Daoy (cell line): ENCODE measurements around the gene PLD4. TPM values are rescaled to one million over a fixed set of nuclear protein-coding genes. Genes with fewer than 3 reads are reported as not detected.
A peak's percentile ranks its signal among the peaks of the same experiment; 100 is the strongest.

Source experiments
- DNase-seq: peaks from one replicate; pipeline ENCODE4 v3.0.0-alpha.2; 2015; ENCODE audit warnings: low read depth
- total RNA-seq: library from RNA; depleted of rRNA; stranded (reverse); fragments of >200 nt; shearing (Covaris generic); gene quantifications from 2 replicates; pipeline ENCODE4 v1.2.3, GENCODE V29; 2014

PLD4 gene
- total RNA-seq, 1 experiment from 2014 or later, result not detected

DNA sequence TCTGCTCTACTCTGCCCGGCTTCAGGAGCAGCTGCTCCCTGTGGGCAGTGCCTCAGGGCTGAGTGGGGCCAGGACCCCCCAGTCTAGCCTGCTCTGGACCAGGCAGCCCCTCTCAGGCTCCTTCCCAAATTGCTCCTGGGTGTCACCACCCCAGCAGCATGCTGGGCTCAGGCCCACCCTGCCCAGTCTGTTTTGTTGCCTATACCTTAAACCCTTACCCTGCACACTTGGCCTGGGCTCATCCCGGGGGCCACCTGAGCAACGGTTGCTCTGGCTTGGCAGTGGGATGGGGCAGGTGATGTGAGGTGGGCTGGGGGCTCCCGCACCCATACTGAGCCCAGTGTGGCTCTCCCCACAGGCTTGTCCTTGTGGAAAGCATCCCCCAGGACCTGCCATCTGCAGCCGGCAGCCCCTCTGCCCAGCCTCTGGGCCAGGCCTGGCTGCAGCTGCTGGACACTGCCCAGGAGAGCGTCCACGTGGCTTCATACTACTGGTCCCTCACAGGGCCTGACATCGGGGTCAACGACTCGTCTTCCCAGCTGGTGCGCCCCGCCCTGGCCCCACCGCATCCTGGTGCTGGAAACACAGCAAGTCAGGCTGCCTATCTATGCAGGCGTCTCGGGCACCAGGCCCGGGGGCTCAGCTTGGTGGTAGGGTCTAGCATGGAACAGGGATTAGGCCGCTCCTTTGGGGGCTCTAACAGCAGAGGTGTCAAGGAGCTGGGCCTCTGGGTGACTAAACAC lies 3.9 kb downstream of the PLD4 start:
- DNase-seq, result no peak

DNA sequence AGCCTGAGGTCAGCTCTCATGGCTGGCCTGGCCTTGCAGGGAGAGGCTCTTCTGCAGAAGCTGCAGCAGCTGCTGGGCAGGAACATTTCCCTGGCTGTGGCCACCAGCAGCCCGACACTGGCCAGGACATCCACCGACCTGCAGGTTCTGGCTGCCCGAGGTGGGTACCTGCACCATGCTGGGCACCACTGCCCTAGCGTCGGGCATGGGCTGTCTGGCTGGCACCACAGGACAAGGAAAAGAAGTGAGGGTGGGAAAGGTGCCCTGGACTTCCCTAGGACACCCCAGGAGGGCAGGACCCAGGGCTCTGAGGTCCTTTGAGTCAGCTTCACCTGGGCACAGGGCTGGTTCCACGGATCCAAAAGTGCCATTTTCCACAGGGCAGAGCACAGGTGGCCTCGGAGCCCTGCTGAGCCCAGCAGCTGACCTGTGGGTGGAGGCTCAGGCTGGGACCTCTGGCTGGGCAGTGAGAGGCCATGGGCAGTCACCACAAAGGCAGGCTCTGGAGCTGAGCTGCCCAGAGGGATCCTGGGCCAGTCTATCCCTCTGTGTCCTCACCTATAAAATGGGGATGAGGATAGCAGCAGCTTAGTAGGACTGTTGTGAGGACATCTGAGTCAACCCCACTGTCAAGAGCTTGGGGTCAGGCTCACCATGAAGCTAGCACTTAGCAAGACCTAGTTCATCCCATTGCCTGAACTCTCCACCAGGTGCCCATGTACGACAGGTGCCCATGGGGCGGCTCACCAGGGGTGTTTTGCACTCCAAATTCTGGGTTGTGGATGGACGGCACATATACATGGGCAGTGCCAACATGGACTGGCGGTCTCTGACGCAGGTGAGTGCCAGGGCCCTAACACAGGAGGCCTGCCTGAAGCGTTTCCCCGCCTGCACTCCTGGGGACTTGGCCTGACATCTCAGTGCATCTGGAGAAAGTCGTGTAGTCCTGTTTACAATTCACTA lies 4.9 kb downstream of the PLD4 start:
- DNase-seq, result no peak

DNA sequence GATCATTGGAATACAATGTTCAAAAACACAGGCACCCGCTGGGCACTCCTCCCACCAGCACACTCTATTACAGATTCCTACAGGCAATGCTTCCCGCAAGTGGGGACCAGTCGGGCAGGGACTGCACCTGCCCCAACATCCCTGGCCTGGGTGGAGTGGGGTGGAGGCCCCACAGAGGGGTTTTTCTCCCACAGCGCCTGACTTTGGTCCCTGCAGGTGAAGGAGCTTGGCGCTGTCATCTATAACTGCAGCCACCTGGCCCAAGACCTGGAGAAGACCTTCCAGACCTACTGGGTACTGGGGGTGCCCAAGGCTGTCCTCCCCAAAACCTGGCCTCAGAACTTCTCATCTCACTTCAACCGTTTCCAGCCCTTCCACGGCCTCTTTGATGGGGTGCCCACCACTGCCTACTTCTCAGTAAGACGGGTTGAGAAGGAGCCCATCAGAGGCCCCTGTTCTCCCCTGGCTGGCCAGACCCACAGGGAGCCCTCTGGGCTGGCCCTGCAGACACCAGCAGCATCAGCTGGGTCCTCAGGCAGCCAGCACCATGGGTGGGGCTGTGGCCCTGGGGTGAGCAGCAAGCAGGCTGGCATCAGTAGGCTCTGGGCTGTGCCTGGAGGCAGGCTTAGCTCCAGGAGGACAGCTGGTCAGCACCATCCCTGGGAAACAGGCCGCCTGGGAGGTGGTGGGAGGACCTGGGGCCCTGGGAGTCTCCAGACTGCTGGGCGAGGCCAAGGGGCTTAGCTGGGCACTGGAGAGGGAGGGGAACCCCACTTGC lies 6.0 kb downstream of the PLD4 start:
- no peak for DNase-seq

DNA sequence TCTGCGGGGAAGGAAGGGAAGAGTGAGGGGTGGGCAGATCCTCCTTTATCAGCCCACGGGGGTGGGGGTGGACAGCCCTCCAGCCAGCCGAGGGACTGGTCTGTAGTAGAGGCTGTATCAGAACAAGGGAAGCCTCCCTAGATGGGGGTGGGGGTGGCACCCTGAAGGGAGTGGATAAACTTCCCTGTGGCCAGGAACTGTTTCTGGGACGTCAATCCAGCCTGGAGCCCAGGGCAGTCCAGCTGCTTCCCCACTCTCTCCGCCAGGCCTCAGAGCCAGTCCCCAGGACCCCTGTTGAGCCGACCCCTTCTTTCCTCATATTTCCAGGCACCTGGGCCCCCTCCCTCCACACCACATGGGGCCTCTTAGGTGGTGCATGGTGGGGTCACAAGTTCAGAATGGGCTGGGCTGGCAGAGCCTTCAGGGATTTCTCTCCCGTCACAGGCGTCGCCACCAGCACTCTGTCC lies 6.7 kb downstream of the PLD4 start:
- DNase-seq, result no peak

DNA sequence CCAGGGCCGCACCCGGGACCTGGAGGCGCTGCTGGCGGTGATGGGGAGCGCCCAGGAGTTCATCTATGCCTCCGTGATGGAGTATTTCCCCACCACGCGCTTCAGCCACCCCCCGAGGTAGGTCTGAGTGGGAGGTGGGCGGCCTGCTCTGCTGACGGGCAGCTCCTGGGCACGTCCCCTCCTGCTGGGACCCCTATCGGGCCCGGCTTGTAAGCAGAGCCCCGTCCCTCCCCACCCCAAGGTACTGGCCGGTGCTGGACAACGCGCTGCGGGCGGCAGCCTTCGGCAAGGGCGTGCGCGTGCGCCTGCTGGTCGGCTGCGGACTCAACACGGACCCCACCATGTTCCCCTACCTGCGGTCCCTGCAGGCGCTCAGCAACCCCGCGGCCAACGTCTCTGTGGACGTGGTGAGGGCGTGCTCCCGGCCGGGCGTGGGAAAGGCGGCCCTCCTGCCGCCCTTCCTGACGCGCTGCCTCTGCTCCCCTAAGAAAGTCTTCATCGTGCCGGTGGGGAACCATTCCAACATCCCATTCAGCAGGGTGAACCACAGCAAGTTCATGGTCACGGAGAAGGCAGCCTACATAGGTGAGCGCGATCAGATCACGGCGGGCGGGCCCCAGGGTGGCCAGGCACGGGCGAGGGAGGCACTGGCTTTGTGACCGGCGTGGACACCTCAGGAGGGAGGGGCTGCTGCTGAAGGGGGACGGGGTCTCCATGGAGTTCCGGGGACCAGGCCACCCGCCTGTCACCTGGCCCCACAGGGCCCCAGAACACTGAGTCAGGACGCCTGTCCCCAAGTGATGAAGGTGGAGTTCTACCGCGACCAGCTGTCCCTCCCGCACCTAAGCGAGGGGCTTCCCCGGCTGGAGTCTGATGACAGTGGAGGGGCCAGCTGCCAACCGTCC lies 7.3 kb downstream of the PLD4 start:
- no peak for DNase-seq

DNA sequence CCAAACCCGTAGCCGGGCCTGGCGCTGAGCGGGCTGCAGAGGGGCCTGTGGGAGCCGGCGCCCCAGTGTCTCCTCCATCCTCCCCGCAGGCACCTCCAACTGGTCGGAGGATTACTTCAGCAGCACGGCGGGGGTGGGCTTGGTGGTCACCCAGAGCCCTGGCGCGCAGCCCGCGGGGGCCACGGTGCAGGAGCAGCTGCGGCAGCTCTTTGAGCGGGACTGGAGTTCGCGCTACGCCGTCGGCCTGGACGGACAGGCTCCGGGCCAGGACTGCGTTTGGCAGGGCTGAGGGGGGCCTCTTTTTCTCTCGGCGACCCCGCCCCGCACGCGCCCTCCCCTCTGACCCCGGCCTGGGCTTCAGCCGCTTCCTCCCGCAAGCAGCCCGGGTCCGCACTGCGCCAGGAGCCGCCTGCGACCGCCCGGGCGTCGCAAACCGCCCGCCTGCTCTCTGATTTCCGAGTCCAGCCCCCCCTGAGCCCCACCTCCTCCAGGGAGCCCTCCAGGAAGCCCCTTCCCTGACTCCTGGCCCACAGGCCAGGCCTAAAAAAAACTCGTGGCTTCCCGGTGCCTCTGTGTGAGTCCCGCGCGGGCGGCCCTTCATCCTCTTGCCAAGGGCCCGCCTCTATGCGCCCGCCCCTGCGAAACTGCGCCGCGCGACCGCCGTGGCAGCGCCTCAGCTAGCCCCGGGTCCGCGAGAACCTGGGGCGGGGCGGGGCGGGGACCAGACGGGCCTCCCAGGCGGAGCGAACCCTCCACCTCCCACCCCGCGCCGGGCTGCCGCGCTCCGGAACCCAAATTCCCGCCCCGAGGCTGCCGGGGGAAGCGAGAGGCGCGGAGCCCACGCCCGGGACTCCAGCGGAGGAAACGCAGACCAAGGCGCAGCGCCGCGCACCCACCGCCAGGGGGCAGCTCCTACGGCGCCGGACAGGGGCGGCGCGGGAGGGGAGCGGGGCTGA lies 8.3 kb downstream of the PLD4 start:
- DNase-seq, result peak; percentile 93

DNA sequence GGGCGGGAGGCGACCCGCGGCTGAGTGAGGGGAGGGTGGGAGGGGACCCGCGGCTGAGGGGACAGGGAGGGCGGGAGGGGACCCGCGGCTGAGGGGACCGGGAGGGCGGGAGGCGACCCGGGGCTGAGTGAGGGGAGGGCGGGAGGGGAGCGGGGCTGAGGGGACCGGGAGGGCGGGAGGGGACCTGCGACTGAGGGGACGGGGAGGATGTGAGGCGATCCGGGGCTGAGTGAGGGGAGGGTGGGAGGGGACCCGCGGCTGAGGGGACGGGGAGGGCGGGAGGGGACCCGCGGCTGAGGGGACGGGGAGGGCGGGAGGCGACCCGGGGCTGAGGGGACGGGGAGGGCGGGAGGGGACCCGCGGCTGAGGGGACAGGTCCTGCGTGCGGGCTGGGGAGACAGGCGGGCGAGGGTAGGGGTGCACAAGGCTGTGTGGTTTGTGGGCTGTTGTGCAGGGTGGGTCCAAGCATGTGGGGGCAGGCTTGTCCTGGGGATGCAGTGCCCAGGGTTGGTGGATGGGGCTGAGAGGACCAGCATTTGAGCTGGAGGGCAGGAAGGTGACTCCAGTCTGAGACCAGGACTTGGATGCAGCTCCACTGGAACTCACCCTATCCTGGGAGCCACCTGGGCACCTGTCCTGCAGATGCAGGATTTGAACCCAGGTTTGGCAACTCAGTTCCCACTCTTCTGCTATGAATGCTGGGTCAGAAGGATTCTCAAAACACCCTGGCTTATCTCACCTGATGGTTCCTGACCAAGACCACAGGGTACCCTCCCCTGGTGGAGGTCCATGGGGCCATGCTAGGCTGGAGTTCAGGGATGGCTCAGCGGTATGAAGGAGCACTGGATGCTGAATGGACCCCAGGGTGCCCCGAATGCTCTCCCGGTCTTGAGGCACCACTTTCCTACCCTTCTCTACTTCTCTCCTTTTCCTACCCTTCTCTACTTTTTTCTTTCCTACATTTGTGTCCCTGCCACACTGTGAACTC lies 9.4 kb downstream of the PLD4 start:
- no peak for DNase-seq

DNA sequence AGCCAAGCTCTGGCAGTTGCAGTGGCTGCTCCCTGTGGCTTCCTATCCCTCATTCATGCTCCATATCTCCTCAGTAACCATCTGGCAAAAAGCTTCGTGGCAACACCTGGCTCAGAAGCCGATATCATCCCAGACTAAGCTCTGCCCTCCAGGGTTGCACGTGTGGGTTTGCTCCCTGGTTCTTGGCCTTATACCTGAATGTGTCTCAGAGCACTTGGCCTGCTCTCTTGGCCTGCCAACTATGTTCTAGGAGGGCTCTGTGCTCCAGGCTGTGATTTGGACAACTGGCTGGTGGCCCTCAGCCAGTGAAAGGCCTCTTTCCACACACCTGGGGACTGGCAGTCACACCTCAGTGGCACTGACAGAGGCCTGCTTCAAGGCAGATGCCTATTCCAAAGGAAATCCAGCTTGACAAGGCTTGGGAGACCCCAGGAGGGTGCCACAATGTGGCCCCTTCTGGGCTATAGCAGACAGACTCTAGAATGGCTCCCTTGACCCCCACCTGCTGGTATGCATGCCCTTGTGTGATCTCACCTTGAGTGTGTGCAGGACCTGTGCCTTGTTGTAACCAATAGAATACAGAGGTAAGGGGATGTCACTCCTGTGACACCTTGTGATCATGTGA lies 10.5 kb downstream of the PLD4 start:
- no peak for DNase-seq

DNA sequence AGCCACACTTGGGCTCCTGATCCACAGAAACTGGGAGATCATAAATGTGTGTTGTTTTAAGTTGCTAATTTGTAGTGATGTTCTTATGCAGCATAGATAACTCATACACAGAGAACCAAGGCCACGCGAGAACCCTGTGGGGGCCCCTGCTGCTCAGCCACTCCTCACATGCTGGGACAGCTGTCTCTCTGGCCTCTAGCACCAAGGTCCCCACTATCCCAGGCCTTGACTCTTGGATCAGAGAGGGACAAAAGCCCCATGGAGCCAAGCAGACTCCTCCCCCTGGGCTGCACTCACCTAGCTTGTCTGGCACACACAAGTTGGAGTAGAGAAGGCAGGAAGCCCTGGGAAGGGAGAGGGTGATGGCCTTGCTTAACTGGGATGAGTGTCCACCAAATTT lies 11.3 kb downstream of the PLD4 start:
- DNase-seq, result no peak

DNA sequence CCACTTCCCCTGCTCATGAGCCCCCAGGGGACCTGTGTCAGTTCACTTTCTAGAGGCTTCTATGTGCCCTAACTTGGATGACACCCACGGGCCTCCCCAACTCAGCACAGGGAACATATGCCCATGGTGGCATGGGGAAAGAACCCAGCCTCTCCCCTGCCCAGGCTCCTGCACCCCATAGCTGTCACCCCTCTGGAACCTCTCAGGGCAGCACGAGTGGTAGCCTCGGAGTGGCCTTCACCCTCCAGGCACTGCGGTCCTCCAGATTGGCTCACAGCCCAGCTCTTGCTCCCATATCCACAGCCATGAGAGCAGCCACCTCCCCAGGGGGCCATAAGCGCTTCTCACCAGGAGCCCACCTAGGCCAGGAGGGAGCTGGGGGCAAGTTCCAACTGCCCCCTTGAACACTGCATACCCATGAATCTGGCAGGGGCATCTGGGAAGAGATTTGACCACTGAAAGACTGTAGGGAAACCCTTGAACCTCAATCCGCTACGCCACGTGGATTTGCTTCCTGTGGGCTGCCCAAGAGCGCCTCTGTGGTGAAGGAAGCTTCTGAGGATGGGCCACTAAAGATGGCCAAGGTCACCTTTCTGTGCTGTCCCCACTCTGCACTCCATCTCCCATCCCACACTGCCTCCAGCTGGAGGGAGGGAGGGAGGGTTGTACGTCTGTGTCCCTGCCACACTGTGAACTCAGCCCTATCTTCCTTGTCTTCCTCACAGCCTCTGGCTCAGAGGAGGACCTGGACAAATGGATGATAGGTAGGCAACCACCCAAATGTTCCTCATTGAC lies 11.9 kb downstream of the PLD4 start:
- DNase-seq, result no peak

DNA sequence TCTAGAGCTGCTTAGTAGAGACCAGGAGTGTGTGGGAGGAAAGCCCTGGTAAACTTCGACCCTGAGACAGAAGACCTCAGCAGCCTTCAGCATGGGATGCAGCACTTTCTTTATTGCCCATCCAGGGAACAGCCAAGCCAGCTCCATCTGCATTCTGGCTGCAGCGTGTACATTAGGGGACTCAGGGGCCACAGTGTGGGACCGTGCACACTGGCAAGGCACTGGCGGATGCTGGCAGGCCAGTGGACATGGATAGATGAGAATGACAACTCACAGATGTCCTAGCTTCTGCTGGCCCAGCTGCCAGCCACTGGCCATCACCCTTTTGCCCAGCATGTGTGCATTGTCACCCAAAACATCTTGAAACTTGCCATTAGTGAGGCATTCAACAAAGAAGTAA lies 12.5 kb downstream of the PLD4 start:
- DNase-seq, result no peak

DNA sequence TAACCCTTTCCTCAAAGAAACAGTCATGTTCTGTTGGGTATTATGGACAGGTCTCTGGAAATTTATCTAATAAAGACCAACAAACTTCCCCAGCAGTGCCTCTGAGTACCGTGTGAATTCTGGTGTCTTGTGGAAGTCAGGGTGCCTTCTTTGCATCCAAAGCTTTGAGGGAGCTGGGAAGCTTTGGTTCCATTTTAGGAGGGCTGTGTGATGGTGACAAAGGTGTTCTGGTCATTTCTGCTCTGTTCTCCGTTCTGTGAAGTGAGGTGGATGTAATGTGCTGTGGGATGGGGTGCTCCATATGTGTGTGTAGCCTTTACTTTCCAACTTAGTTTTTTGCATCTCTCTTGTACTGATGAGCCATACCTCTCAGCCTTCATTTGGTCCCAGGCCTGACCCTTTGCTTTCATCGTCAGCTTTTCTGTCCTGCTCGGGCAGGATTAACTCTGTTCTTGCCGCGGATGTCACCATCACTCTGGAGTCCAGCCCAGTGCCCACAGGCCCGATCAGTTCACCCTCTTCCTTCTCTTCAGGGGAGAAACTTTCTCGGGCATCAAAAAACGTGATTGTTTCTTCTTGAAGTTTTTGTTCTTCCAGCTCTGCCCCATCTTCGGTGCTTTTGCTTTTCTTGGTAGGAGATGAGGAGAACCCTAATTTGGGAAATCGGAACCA lies 13.2 kb downstream of the PLD4 start:
- no peak for DNase-seq

DNA sequence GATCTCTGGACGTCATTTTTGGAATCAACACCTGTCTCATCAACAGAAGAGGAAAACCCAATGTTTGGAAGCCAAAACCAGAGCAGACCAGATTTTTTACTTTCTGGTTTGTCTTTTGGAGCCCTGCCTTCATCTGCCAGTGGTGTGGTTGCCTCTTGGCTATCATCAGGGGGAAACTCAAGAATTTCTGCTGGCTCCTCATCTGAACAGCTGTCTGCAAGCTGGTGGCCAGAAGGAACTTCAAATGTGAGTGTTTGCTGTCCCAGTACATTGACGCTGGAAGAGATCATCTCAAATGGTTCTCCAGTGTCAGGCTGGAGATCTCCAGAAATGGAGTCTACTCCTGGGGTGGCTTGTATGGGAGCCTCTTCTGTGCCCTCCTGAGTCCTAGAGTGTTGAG lies 13.8 kb downstream of the PLD4 start:
- DNase-seq, result no peak

DNA sequence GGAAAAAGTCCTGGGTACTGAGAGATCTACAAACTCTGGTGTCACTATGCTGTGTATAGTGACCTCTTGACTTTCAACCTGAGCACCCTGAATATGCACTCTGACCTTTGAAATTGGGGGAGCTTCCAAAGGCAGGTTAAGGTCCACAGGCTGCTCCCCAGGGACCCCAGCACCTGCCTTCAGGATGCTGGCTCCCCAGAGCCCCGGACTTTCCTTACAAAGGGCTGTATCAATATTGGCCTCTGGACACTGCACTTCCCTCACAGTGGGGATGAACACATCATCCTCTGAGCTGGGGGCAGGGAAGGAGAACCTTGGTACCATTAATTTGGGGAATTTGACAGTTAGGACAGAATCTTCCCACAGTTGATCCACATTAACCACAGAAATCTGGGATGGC lies 14.3 kb downstream of the PLD4 start:
- DNase-seq, result no peak

DNA sequence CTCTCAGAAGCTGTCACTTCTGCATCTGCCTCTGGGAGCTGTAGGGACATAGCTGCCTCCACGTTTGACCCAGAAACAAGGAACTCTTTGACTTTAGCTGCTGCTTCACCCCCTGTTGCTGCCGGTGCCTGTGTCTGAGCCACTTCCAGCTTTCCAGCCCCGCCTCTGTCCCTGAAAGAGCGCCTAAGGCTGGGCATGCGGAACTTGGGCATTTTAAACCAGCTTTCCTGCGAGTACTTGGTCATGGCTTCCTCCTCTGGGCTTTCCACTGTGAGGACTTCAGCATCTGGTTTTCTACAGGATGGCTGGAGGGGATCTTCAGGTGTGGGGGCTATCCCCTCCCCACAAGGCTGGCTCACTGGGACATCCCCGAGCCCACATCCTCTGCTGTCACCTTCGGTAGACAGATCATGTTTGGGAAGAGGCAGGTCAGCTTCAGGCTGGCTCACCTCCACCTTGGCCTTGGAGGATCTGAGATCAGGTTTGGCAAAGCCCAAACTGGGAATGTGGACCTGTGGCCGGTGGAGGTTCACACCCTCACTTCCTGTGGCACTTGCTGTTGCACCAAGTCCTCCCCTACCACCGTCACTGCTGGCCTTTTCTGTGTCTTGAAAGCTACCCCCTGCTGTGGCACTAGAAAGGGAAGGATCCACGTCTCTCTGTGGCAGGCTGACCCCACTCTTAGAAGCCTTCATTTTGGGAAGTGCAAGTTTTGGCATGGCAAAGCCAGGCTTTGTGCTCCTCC lies 15.2 kb downstream of the PLD4 start:
- DNase-seq, result no peak

DNA sequence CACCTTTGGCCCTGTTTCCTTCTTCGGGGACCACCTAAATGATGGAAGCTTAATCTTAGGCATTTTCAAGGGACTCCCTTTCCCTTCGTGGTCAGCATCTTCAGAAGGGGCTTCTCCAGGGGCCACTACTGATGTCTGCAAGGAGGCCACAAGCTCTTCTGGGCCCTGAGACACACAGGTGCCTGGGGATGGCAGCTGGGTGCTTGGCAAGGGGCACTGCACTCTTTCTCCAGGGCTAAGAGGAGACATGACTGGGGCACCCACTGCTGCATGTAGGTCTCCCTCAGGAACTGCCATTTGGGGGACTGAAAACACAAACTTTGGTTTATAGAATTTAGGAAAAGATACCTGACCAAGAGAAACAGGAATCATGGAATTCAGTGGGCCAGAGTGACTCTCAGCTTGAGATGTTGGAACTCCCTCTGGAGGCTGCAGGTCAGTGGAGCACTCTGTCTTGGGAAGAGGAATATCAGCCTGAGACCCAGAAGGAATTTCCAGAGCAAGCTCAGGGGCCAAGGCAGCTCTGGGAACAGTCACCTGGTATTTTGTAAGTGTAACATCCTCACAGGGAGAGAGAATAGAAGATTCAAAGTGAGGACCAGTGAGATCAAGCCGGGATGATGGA lies 16.0 kb downstream of the PLD4 start:
- DNase-seq, result no peak
